ENCODE results near the gene IRX3.
A peak's percentile ranks its signal among the peaks of the same experiment; 100 is the strongest.

IRX3 gene

GRCh38 chr16:54283725-54284318 is 2.8 kb downstream of the IRX3 start:
- H3K36me3 ChIP-seq (ENCODE audit: control insufficient read depth, insufficient read depth, low read length) = no peaks in the 10 kb centered on the region
- no peak for DNase-seq (ENCODE audit: extremely low read depth, insufficient read length)
- no peak for TF ChIP-seq CTCF (IDR thresholded peaks at IDR 0.05; ENCODE audit: insufficient read depth, low read length, poor library complexity, severe bottlenecking)
- no peak overlapping the region for H3K4me3 ChIP-seq (replicated peaks; ENCODE audit: low read depth, low read length)
- H3K27me3 ChIP-seq (replicated peaks; ENCODE audit: control insufficient read depth, insufficient read depth, low read length) = no peaks in the 10 kb centered on the region; the same call in 1 of the 2 replicates

GRCh38 chr16:54282928-54283724 is 3.5 kb downstream of the IRX3 start:
- H3K4me3 ChIP-seq (replicated peaks; ENCODE audit: low read depth, low read length) = no peak overlapping the region
- H3K27me3 ChIP-seq (replicated peaks; ENCODE audit: control insufficient read depth, insufficient read depth, low read length) = no peaks in the 10 kb centered on the region; the same call in 1 of the 2 replicates
- TF ChIP-seq CTCF (IDR thresholded peaks at IDR 0.05; ENCODE audit: insufficient read depth, low read length, poor library complexity, severe bottlenecking) = no peak
- no peak for DNase-seq (ENCODE audit: extremely low read depth, insufficient read length)
- no peaks in the 10 kb centered on the region for H3K36me3 ChIP-seq (ENCODE audit: control insufficient read depth, insufficient read depth, low read length)

GRCh38 chr16:54282202-54282927 is 4.2 kb downstream of the IRX3 start:
- peak; percentile 15 for TF ChIP-seq CTCF (IDR thresholded peaks at IDR 0.05; ENCODE audit: insufficient read depth, low read length, poor library complexity, severe bottlenecking)
- H3K36me3 ChIP-seq (ENCODE audit: control insufficient read depth, insufficient read depth, low read length) = no peaks in the 10 kb centered on the region
- DNase-seq (ENCODE audit: extremely low read depth, insufficient read length) = no peak
- H3K4me3 ChIP-seq (replicated peaks; ENCODE audit: low read depth, low read length) = no peak overlapping the region
- H3K27me3 ChIP-seq (replicated peaks; ENCODE audit: control insufficient read depth, insufficient read depth, low read length) = no peaks in the 10 kb centered on the region; the same call in 1 of the 2 replicates

GRCh38 chr16:54281535-54282201 is 4.9 kb downstream of the IRX3 start:
- Histone ChIP-seq H3K36me3 (ENCODE audit: control insufficient read depth, insufficient read depth, low read length) (no peaks in the 10 kb centered on the region), H3K27me3 (replicated peaks; ENCODE audit: control insufficient read depth, insufficient read depth, low read length) (no peaks in the 10 kb centered on the region; the same call in 1 of the 2 replicates), H3K4me3 (replicated peaks; ENCODE audit: low read depth, low read length) (no peak overlapping the region)
- DNase-seq (ENCODE audit: extremely low read depth, insufficient read length) = no peak
- no peak for TF ChIP-seq CTCF (IDR thresholded peaks at IDR 0.05; ENCODE audit: insufficient read depth, low read length, poor library complexity, severe bottlenecking)

- TF ChIP-seq CTCF (IDR thresholded peaks at IDR 0.05; ENCODE audit: insufficient read depth, low read length, poor library complexity, severe bottlenecking) = no peak
- Histone ChIP-seq H3K27me3 (replicated peaks; ENCODE audit: control insufficient read depth, insufficient read depth, low read length) (no peaks in the 10 kb centered on the region; the same call in 1 of the 2 replicates), H3K36me3 (ENCODE audit: control insufficient read depth, insufficient read depth, low read length) (no peaks in the 10 kb centered on the region), H3K4me3 (replicated peaks; ENCODE audit: low read depth, low read length) (no peak overlapping the region)
- DNase-seq (ENCODE audit: extremely low read depth, insufficient read length) = no peak
Measured at GRCh38 chr16:54280751-54281150, 5.8 kb downstream of the IRX3 start.

All from GM06990 (cell line).